H9 (cell line): ENCODE results near the gene RHOB. TPM values are rescaled to one million over a fixed set of nuclear protein-coding genes. Genes with fewer than 3 reads are reported as not detected.

Experiments used
- DNase-seq: peaks from one replicate; pipeline ENCODE4 v3.0.0-alpha.2; 2017
- H2AFZ ChIP-seq: one replicate; pipeline ENCODE4 v1.6.1; 2013; ENCODE audit warnings: mild to moderate bottlenecking, low read length, control low read depth, moderate library complexity
- H2AK5ac ChIP-seq: 2 replicates; pipeline ENCODE4 v1.6.1; 2013; ENCODE audit warnings: low read length, control low read depth, mixed read lengths; ENCODE audit not compliant: insufficient read length
- H2BK120ac ChIP-seq: one replicate; pipeline ENCODE4 v1.6.1; 2013; ENCODE audit warnings: low read depth, mild to moderate bottlenecking, low read length, control low read depth, inconsistent platforms; ENCODE audit not compliant: poor library complexity, severe bottlenecking
- H2BK12ac ChIP-seq: 2 replicates; pipeline ENCODE4 v1.6.1; 2013; ENCODE audit warnings: low read length, control low read depth, mixed read lengths, low read depth; ENCODE audit not compliant: insufficient read length
- H2BK15ac ChIP-seq: 2 replicates; pipeline ENCODE4 v1.6.1; 2013; ENCODE audit warnings: low read depth, low read length, control low read depth
- H2BK20ac ChIP-seq: one replicate; pipeline ENCODE4 v1.6.1; 2013; ENCODE audit warnings: low read depth, mild to moderate bottlenecking, low read length, control low read depth, inconsistent platforms; ENCODE audit not compliant: poor library complexity, severe bottlenecking
- H2BK5ac ChIP-seq: 2 replicates; pipeline ENCODE4 v1.6.1; 2013; ENCODE audit warnings: low read length, control low read depth, mixed read lengths; ENCODE audit not compliant: insufficient read length
- H3K14ac ChIP-seq: 2 replicates; pipeline ENCODE4 v1.6.1; 2013; ENCODE audit warnings: low read length, control low read depth; ENCODE audit not compliant: insufficient read depth
- H3K18ac ChIP-seq: 2 replicates; pipeline ENCODE4 v1.6.1; 2013; ENCODE audit warnings: low read depth, mild to moderate bottlenecking, mixed read lengths, low read length, control low read depth; ENCODE audit not compliant: insufficient read length
- H3K23ac ChIP-seq: 2 replicates; pipeline ENCODE4 v1.6.1; 2013; ENCODE audit warnings: low read length, control low read depth, mixed read lengths, low read depth; ENCODE audit not compliant: insufficient read length
- H3K23me2 ChIP-seq: 2 replicates; pipeline ENCODE4 v1.6.1; 2013; ENCODE audit warnings: low read depth, mild to moderate bottlenecking, mixed read lengths, low read length, control low read depth; ENCODE audit not compliant: insufficient read length, poor library complexity, severe bottlenecking
- H3K27ac ChIP-seq: 2 replicates; pipeline ENCODE4 v1.5.1; 2013; ENCODE audit warnings: low read length, control low read depth, mixed read lengths, low read depth; ENCODE audit not compliant: insufficient read length
- H3K27me3 ChIP-seq: 2 replicates; pipeline ENCODE4 v1.6.1; 2013; ENCODE audit warnings: low read length, control low read depth, inconsistent platforms; ENCODE audit not compliant: insufficient read depth
- H3K4ac ChIP-seq: 2 replicates; pipeline ENCODE4 v1.6.1; 2013; ENCODE audit warnings: low read depth, mild to moderate bottlenecking, control low read depth, inconsistent platforms, low read length, moderate library complexity
- H3K4me1 ChIP-seq: 2 replicates; pipeline ENCODE4 v1.6.1; 2013; ENCODE audit warnings: low read length, control low read depth, inconsistent platforms; ENCODE audit not compliant: insufficient read depth
- H3K4me2 ChIP-seq: 2 replicates; pipeline ENCODE4 v1.6.1; 2013; ENCODE audit warnings: low read length, control low read depth, mixed read lengths; ENCODE audit not compliant: insufficient read length, insufficient read depth
- H3K56ac ChIP-seq: 2 replicates; pipeline ENCODE4 v1.6.1; 2013; ENCODE audit warnings: low read depth, mild to moderate bottlenecking, mixed read lengths, low read length, control low read depth; ENCODE audit not compliant: insufficient read length
- H3K79me1 ChIP-seq: 2 replicates; pipeline ENCODE4 v1.6.1; 2013; ENCODE audit warnings: low read depth, mild to moderate bottlenecking, moderate library complexity, low read length, control low read depth, inconsistent platforms; ENCODE audit not compliant: insufficient read depth, poor library complexity, severe bottlenecking
- H3K79me2 ChIP-seq: 2 replicates; pipeline ENCODE4 v1.6.1; 2013; ENCODE audit warnings: low read length, control low read depth, inconsistent platforms; ENCODE audit not compliant: insufficient read depth
- H3K9ac ChIP-seq: 2 replicates; pipeline ENCODE4 v1.6.1; 2013; ENCODE audit warnings: low read length, control low read depth, mixed read lengths; ENCODE audit not compliant: insufficient read length; ENCODE audit errors: extremely low read depth
- H3K9me3 ChIP-seq: one replicate; pipeline ENCODE4 v1.6.1; 2013; ENCODE audit warnings: low read depth, low read length, inconsistent platforms; ENCODE audit not compliant: control insufficient read depth
- H3T11ph ChIP-seq: one replicate; pipeline ENCODE4 v1.6.1; 2013; ENCODE audit warnings: mild to moderate bottlenecking, low read length, control low read depth, inconsistent platforms
- H4K20me1 ChIP-seq: one replicate; pipeline ENCODE4 v1.6.1; 2013; ENCODE audit not compliant: control insufficient read depth, insufficient read length, insufficient read depth
- H4K5ac ChIP-seq: 2 replicates; pipeline ENCODE4 v1.6.1; 2013; ENCODE audit warnings: low read depth, mild to moderate bottlenecking, mixed read lengths, low read length, control low read depth; ENCODE audit not compliant: insufficient read length
- H4K8ac ChIP-seq: replicated peaks from 2 replicates; pipeline ENCODE4 v1.6.1; 2013; ENCODE audit warnings: low read length, control low read depth, mixed read lengths, low read depth; ENCODE audit not compliant: insufficient read length
- H4K91ac ChIP-seq: 2 replicates; pipeline ENCODE4 v1.6.1; 2013; ENCODE audit warnings: low read depth, mild to moderate bottlenecking, moderate library complexity, mixed read lengths, low read length, control low read depth; ENCODE audit not compliant: insufficient read length
- H3K27ac Mint-ChIP-seq, 3 experiments: 2 replicates in 2 of 3; 3 replicates in 1 of 3; pipeline ENCODE4 v1.8.0; 2020 to 2021; ENCODE audit warnings: mixed read lengths in 3 of 3, mild to moderate bottlenecking in 1 of 3, moderate library complexity in 1 of 3
- H3K27me3 Mint-ChIP-seq: 2 replicates; pipeline ENCODE4 v1.8.0; 2021; ENCODE audit warnings: low read depth, mild to moderate bottlenecking, moderate library complexity, mixed read lengths
- H3K36me3 Mint-ChIP-seq, 3 experiments: 2 replicates in 2 of 3; 3 replicates in 1 of 3; pipeline ENCODE4 v1.8.0; 2020 to 2021; ENCODE audit warnings: low read depth in 3 of 3, mixed read lengths in 3 of 3; ENCODE audit not compliant: insufficient read depth in 1 of 3
- H3K4me1 Mint-ChIP-seq, 2 experiments: 2 replicates each; pipeline ENCODE4 v1.8.0; 2020; ENCODE audit warnings: mixed read lengths in 2 of 2
- H3K4me3 Mint-ChIP-seq, 2 experiments: 2 replicates in 1 of 2; 3 replicates in 1 of 2; pipeline ENCODE4 v1.8.0; 2020 to 2021; ENCODE audit warnings: mild to moderate bottlenecking in 2 of 2, mixed read lengths in 2 of 2, moderate library complexity in 1 of 2
- H3K9me3 Mint-ChIP-seq, 2 experiments: 2 replicates in 1 of 2; 3 replicates in 1 of 2; pipeline ENCODE4 v1.8.0; 2020; ENCODE audit warnings: mild to moderate bottlenecking in 2 of 2, mixed read lengths in 2 of 2, moderate library complexity in 1 of 2
- CTCF ChIP-seq: fragments of 200-600 bp; sonication (generic); conservative IDR thresholded peaks from 3 replicates; pipeline ENCODE4 v1.8.0; 2021; ENCODE audit warnings: antibody characterized with exemption, mild to moderate bottlenecking
- WGBS: extraction: QIAGEN DNeasy Blood & Tissue Kit; methylation state at CpG from one replicate; pipeline ENCODE4 v1.1.7; 2013; ENCODE audit warnings: missing lambda C conversion rate, low lambda C conversion rate, mixed read lengths; ENCODE audit not compliant: insufficient read length; ENCODE audit errors: extremely low coverage; 5-methylcytosine and 5-hydroxymethylcytosine counted together
- total RNA-seq: library from RNA; stranded (reverse); gene quantifications from 2 replicates; pipeline ENCODE4 v1.2.1, GENCODE V29; 2021

The RHOB gene
- total RNA-seq, 1 experiment from 2014 or later: 10.3 TPM

- Histone ChIP-seq H3K27ac (no peak overlapping the region), H3K4ac (no peak overlapping the region), H2BK20ac (no peak overlapping the region), H3K79me1 (no peaks in the 10 kb centered on the region), H3K4me2 (no peak overlapping the region), H3K9me3 (no peaks in the 10 kb centered on the region), H3K23ac (no peak overlapping the region), H4K5ac (no peak overlapping the region), H2AFZ (no peak overlapping the region), H2BK5ac (no peak overlapping the region), H3T11ph (no peak overlapping the region), H3K23me2 (no peaks in the 10 kb centered on the region), H3K14ac (no peak overlapping the region), H2BK120ac (no peak overlapping the region), H3K9ac (no peak overlapping the region), H3K27me3 (no peaks in the 10 kb centered on the region; the same call in 1 of the 2 replicates), H3K18ac (no peak overlapping the region), H4K8ac (no peak overlapping the region), H2BK15ac (no peak overlapping the region), H3K4me1 (peaks cover 3% of the 10 kb centered on the region; the same call in 1 of the 2 replicates), H4K91ac (no peak overlapping the region), H2BK12ac (no peak overlapping the region), H4K20me1 (no peaks in the 10 kb centered on the region), H3K79me2 (no peaks in the 10 kb centered on the region), H2AK5ac (no peak overlapping the region), H3K56ac (no peak overlapping the region)
- no peak for DNase-seq
- TF ChIP-seq CTCF: no peak
- no peaks in the 10 kb centered on the region for H3K9me3 Mint-ChIP-seq
- no CpG with 5 or more reads among the region's 7 CpGs for WGBS
- H3K4me1 Mint-ChIP-seq: peaks cover 2 to 12% of the 10 kb centered on the region in 2 experiments; a peak in 2 of 4 replicates
- H3K36me3 Mint-ChIP-seq: no peaks in the 10 kb centered on the region
- H3K27me3 Mint-ChIP-seq: peaks cover 13% of the 10 kb centered on the region
- no peak overlapping the region for H3K4me3 Mint-ChIP-seq
- no peak overlapping the region for H3K27ac Mint-ChIP-seq
Measured at GRCh38 chr2:20438334-20439192, 8.3 kb upstream of the RHOB start.
